HG03045 (cell line): ENCODE measurements around the gene HOXC4.

Experiments used
- ATAC-seq: cut with Tn5 transposase; IDR thresholded peaks from one replicate; pipeline ENCODE4 v1.9.1; 2021; ENCODE audit warnings: mild to moderate bottlenecking, moderate library complexity; ENCODE audit not compliant: unreplicated experiment

Gene HOXC4

DNA sequence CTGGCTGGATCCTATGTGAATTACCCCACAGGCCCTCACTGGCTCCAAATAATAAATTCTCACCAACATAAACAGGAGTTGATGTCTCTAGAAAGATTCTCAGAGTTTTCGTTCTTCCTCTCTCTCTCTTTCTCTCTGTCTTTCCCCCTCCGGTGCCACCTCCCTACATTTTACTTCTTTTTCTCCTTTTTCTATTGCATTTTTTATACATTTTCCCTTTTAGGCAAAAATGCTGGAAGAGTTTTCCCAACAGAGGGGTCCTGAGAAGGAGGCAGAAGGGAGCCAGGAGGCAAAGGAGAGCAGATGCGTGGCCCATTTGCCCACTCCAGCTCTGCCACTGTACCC lies 26.2 kb upstream of the HOXC4 start:
- ATAC-seq = no peak

DNA sequence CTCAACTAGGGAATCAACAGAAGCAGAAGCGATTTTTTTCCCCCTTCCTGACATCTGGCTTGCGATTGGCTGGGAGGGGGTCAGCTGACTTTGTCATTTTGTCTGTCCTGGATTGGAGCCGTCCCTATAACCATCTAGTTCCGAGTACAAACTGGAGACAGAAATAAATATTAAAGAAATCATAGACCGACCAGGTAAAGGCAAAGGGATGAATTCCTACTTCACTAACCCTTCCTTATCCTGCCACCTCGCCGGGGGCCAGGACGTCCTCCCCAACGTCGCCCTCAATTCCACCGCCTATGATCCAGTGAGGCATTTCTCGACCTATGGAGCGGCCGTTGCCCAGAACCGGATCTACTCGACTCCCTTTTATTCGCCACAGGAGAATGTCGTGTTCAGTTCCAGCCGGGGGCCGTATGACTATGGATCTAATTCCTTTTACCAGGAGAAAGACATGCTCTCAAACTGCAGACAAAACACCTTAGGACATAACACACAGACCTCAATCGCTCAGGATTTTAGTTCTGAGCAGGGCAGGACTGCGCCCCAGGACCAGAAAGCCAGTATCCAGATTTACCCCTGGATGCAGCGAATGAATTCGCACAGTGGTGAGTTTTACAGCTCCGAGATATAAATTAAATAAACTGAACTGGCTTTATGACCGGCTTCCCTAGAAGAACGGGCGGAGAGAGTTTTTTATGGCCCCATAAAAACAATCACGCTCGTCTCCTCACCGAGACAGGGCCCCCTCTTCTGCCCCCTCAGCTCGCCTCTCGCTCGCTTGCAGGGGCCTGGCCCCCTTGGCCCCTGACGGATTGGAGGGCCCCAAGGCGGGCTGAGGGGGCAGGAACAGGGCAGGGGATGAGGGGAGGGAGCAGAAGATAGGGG lies 25.1 kb upstream of the HOXC4 start, which contains the start of gene HOXC6:
TSS of gene HOXC6 (plus strand) at position 127 of the 888 bp plus-strand sequence. CDS start at position 209, 82 bp downstream.
- no peak for ATAC-seq

- ATAC-seq = no peak
Measured at GRCh38 chr12:54029529-54030441, 23.9 kb upstream of the HOXC4 start.

- no peak for ATAC-seq
Measured at GRCh38 chr12:54030442-54030801, 23.2 kb upstream of the HOXC4 start.

GRCh38 chr12:54030889-54031471 lies 22.7 kb upstream of the HOXC4 start:
- no peak for ATAC-seq

DNA sequence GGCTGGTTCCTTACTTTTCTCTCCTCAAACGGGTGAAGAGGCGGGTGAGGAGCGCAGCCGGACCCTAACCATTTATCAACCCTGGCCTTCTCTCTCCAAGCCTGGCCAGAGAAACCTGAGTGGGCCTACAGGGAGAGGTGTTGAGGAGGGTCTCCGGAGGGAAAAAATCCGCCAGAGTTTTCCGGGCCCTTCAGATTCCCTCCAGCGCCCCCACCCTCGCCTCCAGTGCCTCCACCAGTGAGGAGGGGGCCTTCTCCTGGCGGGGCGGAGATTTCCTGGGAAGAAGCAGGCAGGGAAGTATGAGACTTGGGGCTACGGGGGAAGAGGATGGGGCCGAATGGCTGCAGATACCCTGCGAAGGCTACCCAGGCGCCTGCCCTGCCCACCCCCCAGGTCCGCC lies 22.2 kb upstream of the HOXC4 start:
- ATAC-seq = no peak

DNA sequence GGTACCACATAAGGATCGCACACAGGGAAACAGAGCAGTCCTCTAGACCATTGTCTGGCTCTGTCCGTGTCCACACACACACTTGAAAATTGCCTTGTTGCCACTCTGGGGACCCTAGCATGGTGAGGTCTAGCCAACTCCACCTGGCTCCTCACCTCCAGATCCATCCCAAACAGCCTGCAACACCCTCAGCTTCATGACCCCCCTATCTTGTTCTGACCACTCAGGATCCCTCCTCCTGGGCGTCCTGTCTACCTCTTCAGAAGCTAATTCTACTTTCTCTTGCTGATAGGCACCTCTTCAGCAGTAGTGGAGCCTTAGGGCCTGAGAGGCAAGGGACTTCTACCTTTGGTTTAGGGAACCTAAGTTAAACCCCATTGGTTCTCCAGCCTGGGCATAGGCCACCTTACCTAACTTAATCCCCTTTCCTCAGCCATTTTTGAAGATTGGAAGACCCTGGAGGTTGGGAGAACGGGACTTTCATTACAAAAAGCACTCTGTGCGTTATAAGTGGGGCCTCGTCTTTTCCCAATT lies 21.5 kb upstream of the HOXC4 start:
- ATAC-seq = no peak

DNA sequence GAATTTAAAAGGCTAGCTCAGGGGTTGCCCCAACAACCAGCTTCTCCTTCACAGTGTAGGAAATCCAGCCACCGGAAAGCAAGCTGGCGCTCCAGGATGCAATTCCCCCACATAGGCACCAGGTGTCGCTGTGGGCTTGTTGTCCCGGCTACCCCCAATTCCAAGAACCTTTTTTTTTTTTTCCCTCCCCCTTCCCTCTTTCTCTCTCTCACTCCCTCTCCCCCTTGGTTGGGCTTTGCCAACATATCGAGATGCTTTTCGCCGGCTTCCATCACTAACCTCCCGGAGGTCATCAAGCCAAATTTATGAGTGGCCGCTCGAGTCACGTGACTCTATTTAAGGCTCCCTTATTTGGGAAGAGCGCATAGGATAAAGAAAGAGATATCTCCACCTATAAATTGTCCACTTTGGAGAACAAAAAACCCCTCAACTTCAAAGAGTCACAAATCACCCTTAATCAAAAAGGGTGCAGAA lies 21.0 kb upstream of the HOXC4 start, which contains the start of gene HOXC5:
TSS of gene HOXC5 (plus strand) at position 424 of the 474 bp plus-strand sequence. CDS start 73 bp downstream, outside the sequence.
- ATAC-seq = no peak

- no peak for ATAC-seq
Measured at GRCh38 chr12:54033106-54033979, 20.3 kb upstream of the HOXC4 start.

- no peak for ATAC-seq
Measured at GRCh38 chr12:54033980-54034784, 19.5 kb upstream of the HOXC4 start.

DNA sequence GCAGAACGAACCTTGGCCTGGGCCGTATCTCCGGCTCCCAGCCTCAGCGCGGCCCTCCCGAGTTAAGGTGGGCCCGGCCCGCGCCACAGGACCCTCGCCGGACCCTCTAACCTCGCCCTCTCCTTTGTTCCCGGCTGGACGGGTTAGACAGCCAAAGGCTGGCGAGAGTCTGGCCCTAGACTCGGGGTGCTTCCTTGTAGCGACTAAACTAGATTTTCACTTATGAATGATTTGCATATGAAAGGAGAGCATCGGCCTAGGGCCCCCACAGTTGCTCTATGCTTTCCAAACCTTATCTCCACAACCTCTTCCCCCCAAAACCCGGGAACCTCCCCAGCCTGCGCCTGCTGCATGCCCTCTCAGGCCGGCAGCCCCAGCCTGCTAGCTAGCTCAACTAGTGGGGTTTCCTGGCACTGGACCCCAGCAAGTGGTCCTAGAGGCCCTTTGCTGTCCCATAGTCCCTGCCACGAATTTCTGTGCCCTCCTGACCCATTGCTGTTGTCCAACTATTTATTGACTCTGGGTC lies 18.8 kb upstream of the HOXC4 start:
- ATAC-seq = no peak

GRCh38 chr12:54035568-54036264 lies 17.9 kb upstream of the HOXC4 start:
- no peak for ATAC-seq

DNA sequence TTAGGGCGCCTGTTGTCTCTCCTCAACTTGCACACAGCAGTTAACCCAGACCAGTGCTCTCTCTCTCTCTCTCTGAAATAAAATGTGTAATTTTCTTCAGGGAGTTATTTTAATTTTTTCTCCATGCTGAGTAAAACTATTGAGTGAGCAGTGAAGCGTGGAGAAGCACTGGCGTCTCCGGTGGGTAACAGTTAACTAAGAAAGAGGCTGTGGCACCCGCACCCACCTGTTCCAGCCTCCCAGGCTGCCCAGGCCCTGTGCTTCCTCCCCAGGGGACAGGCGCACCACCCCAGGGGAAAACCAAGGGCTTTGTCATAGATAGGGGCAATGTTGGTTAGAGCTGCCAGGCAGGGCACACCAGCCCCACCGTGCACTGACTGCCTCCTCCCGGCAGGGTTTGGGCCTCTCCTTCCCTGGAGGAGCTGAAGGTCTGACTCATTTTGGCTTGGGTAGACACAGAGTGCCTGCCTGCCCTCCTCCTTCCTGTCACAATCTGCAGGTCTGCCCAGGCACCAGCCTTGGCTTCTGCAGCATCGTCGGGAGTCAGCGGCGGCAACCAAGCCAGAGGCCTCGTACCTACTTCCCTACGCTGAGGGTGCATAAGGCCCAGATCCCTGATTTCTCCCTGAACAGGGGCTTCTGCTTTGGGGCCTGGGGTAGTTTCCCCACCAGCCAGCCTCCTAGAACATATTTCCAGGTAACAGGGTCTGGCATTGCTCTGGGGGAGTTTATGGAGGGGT lies 16.8 kb upstream of the HOXC4 start:
- no peak for ATAC-seq

GRCh38 chr12:54037360-54038283 lies 16.0 kb upstream of the HOXC4 start:
- ATAC-seq = no peak

- no peak for ATAC-seq
Measured at GRCh38 chr12:54038284-54038870, 15.3 kb upstream of the HOXC4 start.

DNA sequence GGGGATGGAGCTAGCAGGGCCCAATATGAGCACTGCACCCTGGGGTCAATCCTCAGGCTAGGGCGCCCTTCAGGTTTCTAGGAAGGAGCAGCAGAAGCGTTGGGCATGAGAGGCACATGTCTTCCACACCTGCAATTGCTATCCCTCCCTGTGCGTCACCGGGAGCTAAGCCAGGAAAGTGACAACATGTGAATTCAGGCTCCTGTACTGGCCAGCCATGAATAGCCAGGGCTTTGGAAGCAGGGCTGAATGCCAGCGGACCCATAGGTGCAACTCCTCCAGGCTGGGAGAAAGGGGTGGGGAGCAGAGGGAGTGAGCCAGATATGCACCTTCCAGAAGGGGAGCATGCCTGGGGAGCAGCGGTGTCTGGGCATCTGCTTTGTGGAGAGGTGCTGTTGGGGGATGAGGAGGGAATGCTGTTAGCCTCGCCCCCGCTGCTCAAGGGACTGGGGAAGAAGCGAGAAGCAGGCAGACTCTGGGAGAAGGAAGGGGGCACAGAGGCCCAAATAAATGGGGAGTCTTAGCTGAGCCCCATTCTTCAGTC lies 14.7 kb upstream of the HOXC4 start:
- ATAC-seq = no peak
